HG03103 (cell line): Measurements from ENCODE around the gene FBLN1.
"Not testable (repeated sequence)": the region's sequence is repeated elsewhere in the genome, so short reads cannot be mapped to it uniquely, and the experiment has no call there.

Source experiments
- ATAC-seq: cut with Tn5 transposase; IDR thresholded peaks from one replicate; pipeline ENCODE4 v1.9.1; 2021; ENCODE audit warnings: low read depth; ENCODE audit not compliant: unreplicated experiment

Gene FBLN1

GRCh38 chr22:45546333-45547015, 43.8 kb downstream of the FBLN1 start:
- no peak for ATAC-seq

DNA sequence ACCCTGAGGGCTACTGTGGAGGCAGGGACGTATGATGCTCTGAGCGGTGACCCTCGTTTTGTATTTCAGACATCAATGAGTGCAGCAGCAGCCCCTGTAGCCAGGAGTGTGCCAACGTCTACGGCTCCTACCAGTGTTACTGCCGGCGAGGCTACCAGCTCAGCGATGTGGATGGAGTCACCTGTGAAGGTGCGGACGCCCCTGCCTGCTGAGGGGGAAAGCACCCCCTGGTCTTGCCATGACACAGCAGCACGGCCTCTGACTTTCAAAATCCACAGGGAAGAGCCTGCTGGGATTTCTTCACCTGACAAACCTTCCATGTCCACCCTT, 44.3 kb downstream of the FBLN1 start:
- no peak for ATAC-seq

DNA sequence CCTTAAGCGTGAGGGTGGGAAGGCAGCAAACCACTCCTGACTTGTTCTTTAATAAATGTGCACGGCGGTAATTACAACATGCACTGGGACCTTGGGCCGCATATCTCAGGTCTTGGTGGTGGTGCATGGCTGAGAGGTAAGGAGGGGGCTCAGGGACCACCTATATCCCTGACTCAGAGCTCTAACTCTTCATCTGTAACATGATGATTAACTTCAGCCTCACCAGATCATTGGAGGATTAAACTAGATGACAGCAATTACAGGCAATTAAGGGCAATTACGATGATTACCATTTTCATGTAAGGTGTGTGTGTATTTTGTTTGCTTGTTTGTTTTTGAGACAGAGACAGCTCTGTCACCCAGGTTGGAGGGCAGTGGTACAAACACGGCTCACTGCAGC, 45.0 kb downstream of the FBLN1 start:
- ATAC-seq = no peak

DNA sequence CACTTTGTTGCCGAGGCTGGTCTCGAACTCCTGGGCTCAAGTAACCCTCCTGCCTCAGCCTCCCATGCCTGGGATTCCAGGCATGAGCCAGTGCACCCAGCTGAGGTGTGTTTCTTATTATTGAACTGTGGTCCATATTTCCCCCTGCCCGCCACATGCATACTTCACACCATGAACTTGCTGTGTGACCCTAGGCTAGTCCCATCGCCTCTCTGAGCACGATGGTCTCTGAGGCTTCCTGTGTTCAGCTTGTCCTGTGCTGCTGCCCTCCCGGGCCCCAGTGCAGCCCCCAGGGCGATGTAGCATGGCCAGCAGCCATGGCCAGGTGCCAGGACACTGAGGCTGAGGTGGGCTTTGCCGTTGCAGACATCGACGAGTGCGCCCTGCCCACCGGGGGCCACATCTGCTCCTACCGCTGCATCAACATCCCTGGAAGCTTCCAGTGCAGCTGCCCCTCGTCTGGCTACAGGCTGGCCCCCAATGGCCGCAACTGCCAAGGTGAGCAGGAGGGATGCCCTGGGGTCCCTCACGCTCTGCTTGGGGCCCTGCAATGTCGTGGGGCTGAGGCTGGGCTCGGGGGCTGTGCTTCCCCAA, 45.7 kb downstream of the FBLN1 start:
- no peak for ATAC-seq

DNA sequence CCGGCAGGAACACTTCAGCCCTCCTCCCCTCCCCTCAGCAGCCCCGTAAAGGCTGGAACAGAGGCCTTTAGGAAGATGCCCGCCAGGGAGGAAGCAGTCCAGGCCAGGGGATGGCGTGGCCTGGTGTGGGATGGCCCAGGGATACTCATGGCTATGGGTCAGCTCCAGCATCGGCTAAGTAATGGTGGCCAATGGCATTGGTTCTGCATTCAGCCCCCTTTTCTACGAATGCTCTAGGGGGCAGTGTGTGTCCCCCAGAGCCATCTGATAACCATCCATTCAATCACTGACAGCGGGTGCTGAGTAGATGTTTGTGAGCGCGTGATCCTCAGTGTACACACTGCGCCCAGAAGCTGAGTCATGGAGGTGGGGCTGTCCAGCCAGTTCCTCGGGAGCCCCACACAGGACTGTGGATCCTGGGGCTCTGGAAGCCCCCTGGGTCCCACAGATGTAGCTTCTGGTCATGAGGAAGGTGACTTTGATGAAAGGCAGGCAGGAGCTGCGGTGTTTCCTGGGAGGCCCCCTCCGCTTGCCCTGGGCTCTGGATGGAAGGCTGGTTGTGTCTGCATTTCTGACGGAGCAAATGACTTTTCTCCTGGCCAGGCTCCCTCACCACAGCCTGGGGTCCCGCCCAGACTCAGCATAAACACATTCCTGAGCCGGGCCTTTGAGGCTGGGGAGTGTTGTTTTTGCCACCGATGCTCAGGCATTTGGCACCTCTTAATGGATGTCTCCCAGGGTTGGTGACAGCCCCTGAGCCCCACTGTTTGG, 46.5 kb downstream of the FBLN1 start:
- no peak for ATAC-seq

GRCh38 chr22:45549762-45550378, 47.2 kb downstream of the FBLN1 start:
- no peak for ATAC-seq

GRCh38 chr22:45550416-45550815, 47.7 kb downstream of the FBLN1 start:
- ATAC-seq = no peak

- no peak for ATAC-seq
Measured at GRCh38 chr22:45550891-45551290, 48.2 kb downstream of the FBLN1 start.

DNA sequence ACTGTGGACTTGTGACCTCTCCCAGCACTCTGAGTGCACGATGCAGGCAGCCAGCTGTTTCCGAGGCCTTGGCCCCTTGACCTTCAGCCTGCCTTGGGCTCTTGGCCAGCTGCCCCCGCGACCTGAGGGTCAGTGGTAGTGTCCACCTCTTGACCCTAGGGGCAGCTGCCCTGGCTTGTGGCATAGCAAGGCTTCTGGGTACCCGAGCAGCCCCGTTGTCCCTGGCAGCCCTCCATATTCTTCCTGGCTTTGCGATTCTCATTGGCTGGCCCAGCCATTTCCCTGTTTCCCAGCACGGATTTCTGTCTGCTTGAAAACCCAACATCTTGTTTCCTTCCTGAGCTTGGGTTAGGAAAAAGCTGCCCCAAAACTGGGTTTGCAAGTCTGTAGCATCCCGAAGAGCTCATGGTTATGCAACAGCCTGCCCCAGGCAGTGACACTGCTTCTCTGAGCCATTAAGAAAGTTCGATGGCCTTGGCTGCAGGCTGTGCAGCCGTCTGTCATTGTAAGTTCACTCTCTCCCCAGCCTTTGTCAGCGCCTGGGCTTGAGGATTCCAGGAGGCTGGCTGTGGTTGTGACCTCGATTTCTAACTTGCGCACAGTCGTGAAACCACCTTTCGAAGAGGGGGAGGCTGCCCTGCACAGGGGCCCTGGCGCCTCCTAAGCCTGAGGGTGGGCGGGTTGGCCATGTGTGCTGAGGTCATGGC, 48.8 kb downstream of the FBLN1 start:
- no peak for ATAC-seq

DNA sequence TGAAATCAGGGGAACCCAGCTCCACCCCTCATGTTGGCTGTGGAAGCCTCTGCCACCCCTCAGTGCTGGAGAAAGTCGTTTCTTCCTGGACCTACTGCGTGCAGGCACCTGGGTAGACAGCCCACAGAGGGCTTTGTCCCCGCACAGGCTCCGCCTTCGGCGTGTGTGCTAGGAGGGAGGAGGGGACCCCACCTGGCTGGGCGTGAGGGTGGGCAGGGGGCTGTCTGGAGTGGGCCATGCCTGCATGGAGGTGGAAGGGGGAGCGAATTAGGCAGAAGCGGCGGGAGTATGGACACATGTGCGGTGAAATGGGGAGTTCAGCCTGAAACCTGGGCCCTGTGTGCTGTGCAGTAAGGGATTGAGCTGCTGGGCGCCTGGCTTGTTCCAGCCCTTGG, 49.3 kb downstream of the FBLN1 start:
- no peak for ATAC-seq

- no peak for ATAC-seq
Measured at GRCh38 chr22:45552580-45553350, 50.1 kb downstream of the FBLN1 start.

GRCh38 chr22:45553351-45554039, 50.8 kb downstream of the FBLN1 start:
- no peak for ATAC-seq

GRCh38 chr22:45554040-45554406, 51.3 kb downstream of the FBLN1 start:
- ATAC-seq = no peak

DNA sequence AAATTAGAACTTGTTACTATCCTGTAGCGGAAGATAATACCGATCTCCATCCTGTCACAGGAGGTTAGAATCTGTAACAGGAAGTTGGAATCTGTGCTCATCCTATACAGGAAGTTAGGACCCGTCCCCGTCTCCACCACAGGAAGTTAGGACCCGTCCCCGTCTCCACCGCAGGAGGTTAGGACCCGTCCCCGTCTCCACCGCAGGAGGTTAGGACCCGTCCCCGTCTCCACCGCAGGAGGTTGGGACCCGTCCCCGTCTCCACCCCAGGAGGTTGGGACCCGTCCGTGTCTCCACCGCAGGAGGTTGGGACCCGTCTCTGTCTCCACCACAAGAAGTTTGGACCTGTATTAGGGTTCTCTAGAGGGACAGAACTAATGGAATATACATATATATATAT, 52.2 kb downstream of the FBLN1 start:
- no peak for ATAC-seq

- not testable (repeated sequence) for ATAC-seq
Measured at GRCh38 chr22:45557926-45558325, 55.2 kb downstream of the FBLN1 start.

DNA sequence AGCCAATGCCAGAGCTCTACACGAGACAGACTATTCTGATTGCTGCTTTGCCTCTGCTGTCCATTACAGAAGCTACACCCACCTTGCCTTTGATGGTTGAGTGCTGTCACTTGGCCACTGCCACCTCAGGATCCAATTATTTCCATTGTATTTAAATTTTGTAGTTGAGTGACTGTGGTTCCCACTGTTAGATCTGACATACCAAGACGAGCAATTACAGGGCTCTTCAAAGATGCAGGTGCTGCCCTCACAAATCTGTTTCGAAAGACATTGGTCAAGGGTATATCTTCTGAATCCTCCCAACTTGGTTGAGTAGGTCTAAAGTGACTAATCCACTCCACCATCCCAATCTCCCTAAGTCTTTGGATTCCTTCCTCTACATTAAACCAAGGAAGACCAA, 57.4 kb downstream of the FBLN1 start:
- ATAC-seq = not testable (repeated sequence)

- not testable (repeated sequence) for ATAC-seq
Measured at GRCh38 chr22:45560761-45561160, 58.1 kb downstream of the FBLN1 start.

DNA sequence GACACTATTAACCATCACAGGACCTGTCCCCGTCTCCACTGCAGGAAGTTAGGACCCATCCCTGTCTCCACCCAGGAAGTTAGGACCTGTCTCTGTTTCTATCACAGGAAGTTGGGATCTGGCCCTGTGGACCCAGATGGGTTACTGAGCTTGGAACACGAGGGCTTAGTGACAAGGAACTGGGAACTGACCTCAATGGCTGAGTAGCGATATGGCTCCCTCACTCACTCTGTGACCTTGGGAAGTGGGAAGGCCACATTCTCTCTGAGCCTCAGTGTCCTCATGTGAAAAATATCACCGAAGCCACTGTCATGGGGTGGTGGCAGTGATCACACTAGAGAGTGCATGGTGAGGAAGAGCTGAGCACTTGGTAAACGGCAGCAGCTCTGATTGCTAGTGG, 59.4 kb downstream of the FBLN1 start:
- no peak for ATAC-seq

GRCh38 chr22:45562537-45563361, 60.1 kb downstream of the FBLN1 start:
- no peak for ATAC-seq
